Left colon (tissue), 2 donors: ENCODE measurements around the gene RSL1D1. TPM values are rescaled to one million over a fixed set of nuclear protein-coding genes. Genes with fewer than 3 reads are reported as not detected.
"Not testable (repeated sequence)": the region's sequence is repeated elsewhere in the genome, so short reads cannot be mapped to it uniquely, and the experiment has no call there.

ENCODE experiments used
- ATAC-seq: fragments of 200-7000 bp; cut with Tn5 transposase; one replicate; pipeline ENCODE4 v1.9.1; 2020; ENCODE audit warnings: mild to moderate bottlenecking, moderate library complexity
- DNase-seq, 2 donors: peaks; one replicate each; pipeline ENCODE4 v3.0.0-alpha.2; 2020
- intact Hi-C, 2 donors: fragments of 100-400 bp; cut with DNase I in 1 of 2; cut with micrococcal nuclease in 1 of 2; formaldehyde crosslinking; loops; one replicate each; pipeline versions ENCODE4 v1.11.2 to v1.14.0; 2022; cut with DNase I, micrococcal nuclease
- total RNA-seq, 2 donors: library from RNA; stranded (reverse); fragmentation: NEBNext Ultra II Directional; extraction: Animal tissue kit (Norgen Biotek cat#: 25700); gene quantifications; one replicate each; pipeline ENCODE4 v1.2.1, GENCODE V29; 2021
- donor health status: DM: no; HTN: no; CAD: no.
- donor health status: DM: yes; HTN: yes; CAD: no.

RSL1D1 gene
- total RNA-seq, 2 donors from 2014 or later = 82.8 to 91.6 TPM

- intact Hi-C loops = no loop called here
- ATAC-seq (no peak), DNase-seq (no peak)
Measured at GRCh38 chr16:11805556-11805955, 45.8 kb downstream of the RSL1D1 start.

- DNase-seq (no peak), ATAC-seq (no peak)
- intact Hi-C loops = no loop called here
Measured at GRCh38 chr16:11801481-11802021, 49.8 kb downstream of the RSL1D1 start.

- intact Hi-C loops = no loop called here
- no peak for DNase-seq
- no peak for ATAC-seq
Measured at GRCh38 chr16:11800382-11800718, 51.0 kb downstream of the RSL1D1 start.

- intact Hi-C loops = no loop called here
- ATAC-seq (no peak), DNase-seq (no peak)
Measured at GRCh38 chr16:11799509-11800381, 51.6 kb downstream of the RSL1D1 start.

- ATAC-seq = no peak
- DNase-seq = no peak
- intact Hi-C loops = no loop called here
Measured at GRCh38 chr16:11799017-11799381, 52.3 kb downstream of the RSL1D1 start.

GRCh38 chr16:11797957-11798299 lies 53.4 kb downstream of the RSL1D1 start:
- ATAC-seq = peak; percentile 25
- no peak for DNase-seq
- intact Hi-C loops = no loop called here

- peak; percentile 97 to 98 for DNase-seq
- ATAC-seq = peak; percentile 90
- intact Hi-C loops = no loop called here
Measured at GRCh38 chr16:11797166-11797956, 54.0 kb downstream of the RSL1D1 start, which contains the start of gene ZC3H7A. Gene ZC3H7A (minus strand): TSS chr16:11797258. CDS start chr16:11782354, 14,904 bp downstream.

GRCh38 chr16:11796227-11797165 lies 54.8 kb downstream of the RSL1D1 start:
- DNase-seq (peak; percentile 69 to 73), ATAC-seq (peak; percentile 21)
- intact Hi-C loops = no loop called here

GRCh38 chr16:11795887-11796226 lies 55.5 kb downstream of the RSL1D1 start:
- intact Hi-C loops = no loop called here
- ATAC-seq = no peak
- no peak for DNase-seq

GRCh38 chr16:11794996-11795886 lies 56.1 kb downstream of the RSL1D1 start:
- DNase-seq (no peak), ATAC-seq (no peak)
- intact Hi-C loops = no loop called here

- intact Hi-C loops = no loop called here
- ATAC-seq = no peak
Measured at GRCh38 chr16:11794447-11794846, 56.9 kb downstream of the RSL1D1 start.

GRCh38 chr16:11793840-11794239 lies 57.5 kb downstream of the RSL1D1 start:
- intact Hi-C loops = no loop called here
- DNase-seq = peak in 1 of 2 donors; percentile 49
- ATAC-seq = peak; percentile 27

More at GRCh38 chr16:11794447-11794846, 56.9 kb downstream of the RSL1D1 start:
- DNase-seq = no peak

GRCh38 chr16:11792410-11793241 lies 58.7 kb downstream of the RSL1D1 start:
- peak; percentile 71 to 72 for DNase-seq
- peak; percentile 57 for ATAC-seq

GRCh38 chr16:11791144-11791828 lies 60.1 kb downstream of the RSL1D1 start:
- ATAC-seq = no peak
- no peak for DNase-seq
- intact Hi-C loops = no loop called here

More at GRCh38 chr16:11792410-11793241, 58.7 kb downstream of the RSL1D1 start:
- intact Hi-C loops = no loop called here

- ATAC-seq = no peak
- intact Hi-C loops = no loop called here
- DNase-seq = no peak
Measured at GRCh38 chr16:11788914-11789313, 62.4 kb downstream of the RSL1D1 start.

- ATAC-seq, intact Hi-C loops, DNase-seq: not testable (repeated sequence)
Measured at GRCh38 chr16:11784980-11785599, 66.3 kb downstream of the RSL1D1 start.
